HCT116 (cell line): ENCODE results near the gene SFTPD.

Source experiments
- POLR2A ChIP-seq: IDR thresholded peaks from 2 replicates; pipeline ENCODE4 v1.7.0; 2011; ENCODE audit warnings: borderline replicate concordance; ENCODE audit not compliant: insufficient read depth, insufficient read length; ENCODE audit errors: extremely low read depth
- POLR2AphosphoS5 ChIP-seq: IDR thresholded peaks from 2 replicates; pipeline ENCODE4 v1.6.1; 2011; ENCODE audit warnings: mild to moderate bottlenecking, low read depth, low read length, moderate library complexity
- RAD21 ChIP-seq: IDR thresholded peaks from 2 replicates; pipeline ENCODE4 v1.6.1; 2012; ENCODE audit warnings: low read depth, mild to moderate bottlenecking
- TF ChIP-seq, protein P1 (sequence below): IDR thresholded peaks from 2 replicates; pipeline ENCODE4 v1.6.1; 2012
- TF ChIP-seq, protein P2 (sequence below), 3 experiments: fragments of 200-600 bp in 1 of 3; sonication (generic) in 1 of 3; IDR thresholded peaks in 2 of 3; conservative IDR thresholded peaks in 1 of 3; 2 replicates each; pipeline ENCODE4 v1.5.1; 2012 to 2017; ENCODE audit warnings: low read depth in 2 of 3, low read length in 2 of 3, antibody characterized with exemption in 1 of 3, borderline replicate concordance in 1 of 3, control low read depth in 1 of 3, mild to moderate bottlenecking in 1 of 3, mixed read lengths in 1 of 3, mixed run types in 1 of 3, moderate library complexity in 1 of 3; ENCODE audit not compliant: insufficient read depth in 1 of 3

DNA sequence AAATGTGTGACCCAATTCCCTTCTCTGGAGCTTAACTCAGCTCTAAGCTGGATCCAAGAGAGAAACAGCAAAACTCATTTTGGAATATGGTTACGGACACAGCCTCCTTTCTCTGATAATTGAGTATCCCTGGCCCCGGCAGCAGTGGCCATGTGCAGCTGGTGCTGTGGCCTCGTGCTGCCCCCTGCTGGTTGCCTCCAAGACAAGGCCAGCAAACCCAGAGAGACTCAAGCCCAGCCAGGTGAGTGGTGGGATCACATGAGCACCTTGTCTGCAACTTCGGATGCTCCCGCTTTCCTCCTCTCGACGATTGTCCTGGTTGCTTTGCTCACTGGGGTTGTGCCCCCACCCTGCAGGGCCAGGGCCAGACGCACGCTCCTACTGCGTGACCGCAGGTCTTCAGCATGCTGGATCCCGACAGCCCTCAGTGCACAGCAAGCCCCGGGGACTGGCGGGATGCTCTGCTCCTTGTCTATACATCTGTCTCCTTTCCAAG is 19.4 kb downstream of the SFTPD start:
- no peak for TF ChIP-seq POLR2AphosphoS5
- TF ChIP-seq, protein P1, sequence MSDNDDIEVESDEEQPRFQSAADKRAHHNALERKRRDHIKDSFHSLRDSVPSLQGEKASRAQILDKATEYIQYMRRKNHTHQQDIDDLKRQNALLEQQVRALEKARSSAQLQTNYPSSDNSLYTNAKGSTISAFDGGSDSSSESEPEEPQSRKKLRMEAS = peak; percentile 69; the same call in 1 of the 2 replicates
- TF ChIP-seq RAD21 = peak; percentile 97
- TF ChIP-seq POLR2A = no peak
- TF ChIP-seq, protein P2, sequence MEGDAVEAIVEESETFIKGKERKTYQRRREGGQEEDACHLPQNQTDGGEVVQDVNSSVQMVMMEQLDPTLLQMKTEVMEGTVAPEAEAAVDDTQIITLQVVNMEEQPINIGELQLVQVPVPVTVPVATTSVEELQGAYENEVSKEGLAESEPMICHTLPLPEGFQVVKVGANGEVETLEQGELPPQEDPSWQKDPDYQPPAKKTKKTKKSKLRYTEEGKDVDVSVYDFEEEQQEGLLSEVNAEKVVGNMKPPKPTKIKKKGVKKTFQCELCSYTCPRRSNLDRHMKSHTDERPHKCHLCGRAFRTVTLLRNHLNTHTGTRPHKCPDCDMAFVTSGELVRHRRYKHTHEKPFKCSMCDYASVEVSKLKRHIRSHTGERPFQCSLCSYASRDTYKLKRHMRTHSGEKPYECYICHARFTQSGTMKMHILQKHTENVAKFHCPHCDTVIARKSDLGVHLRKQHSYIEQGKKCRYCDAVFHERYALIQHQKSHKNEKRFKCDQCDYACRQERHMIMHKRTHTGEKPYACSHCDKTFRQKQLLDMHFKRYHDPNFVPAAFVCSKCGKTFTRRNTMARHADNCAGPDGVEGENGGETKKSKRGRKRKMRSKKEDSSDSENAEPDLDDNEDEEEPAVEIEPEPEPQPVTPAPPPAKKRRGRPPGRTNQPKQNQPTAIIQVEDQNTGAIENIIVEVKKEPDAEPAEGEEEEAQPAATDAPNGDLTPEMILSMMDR (IDR thresholded peaks at IDR 0.05 in 2 of 3, conservative IDR thresholded peaks at IDR 0.05 in 1 of 3; ENCODE audit: borderline replicate concordance in 1 of 3, insufficient read depth in 1 of 3, low read depth in 2 of 3, low read length in 2 of 3) = peak; percentile 89 to 94 (median 93)
